NCI-H2029 (cell line): Measurements from ENCODE around the gene EIPR1.

Source experiments
- DNase-seq: peaks from one replicate; lab custom pipeline; 2025; lab: John Stamatoyannopoulos, UW

EIPR1 gene

GRCh38 chr2:3147651-3148530 lies 229.7 kb downstream of the EIPR1 start:
- DNase-seq: no peak

DNA sequence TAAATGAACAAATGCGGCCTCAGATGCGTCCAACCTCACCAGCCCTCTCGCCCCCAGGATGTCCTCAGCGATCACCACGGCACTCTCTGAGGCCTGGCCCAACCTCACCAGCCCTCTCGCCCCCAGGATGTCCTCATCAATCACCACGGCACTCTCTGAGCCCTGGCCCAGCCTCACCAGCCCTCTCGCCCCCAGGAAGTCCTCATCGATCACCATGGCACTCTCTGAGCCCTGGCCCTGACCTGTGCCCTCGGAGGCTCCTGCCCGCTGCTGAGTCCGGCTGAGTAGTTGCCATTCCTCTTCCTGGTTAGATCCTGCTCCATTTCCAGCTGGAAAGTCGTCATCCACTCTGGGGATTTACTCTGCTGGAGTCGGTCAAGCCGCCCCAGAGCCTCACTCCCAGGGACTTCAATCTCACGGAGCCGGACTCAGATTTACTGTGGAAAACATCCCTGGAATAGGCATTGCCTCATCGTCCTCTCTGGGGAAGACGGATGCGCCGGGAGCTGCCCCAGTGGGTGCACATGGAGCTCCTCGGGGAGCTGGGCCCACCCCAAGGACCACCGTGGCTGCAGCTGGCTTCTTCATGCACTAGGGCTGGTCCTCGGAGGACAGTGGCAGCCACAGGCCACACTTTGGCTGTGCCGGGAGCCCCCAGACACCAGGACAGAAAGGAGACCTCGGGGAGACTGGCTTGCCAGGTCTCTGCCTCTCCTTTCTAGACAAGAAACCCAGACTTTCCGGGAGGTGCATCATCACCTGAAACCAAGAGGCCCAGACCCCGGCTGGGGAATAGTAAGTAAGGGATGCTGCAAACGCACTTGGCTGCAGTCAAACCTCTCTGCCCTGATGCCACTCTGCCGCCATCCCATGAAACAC lies 230.6 kb downstream of the EIPR1 start:
- DNase-seq: no peak

DNA sequence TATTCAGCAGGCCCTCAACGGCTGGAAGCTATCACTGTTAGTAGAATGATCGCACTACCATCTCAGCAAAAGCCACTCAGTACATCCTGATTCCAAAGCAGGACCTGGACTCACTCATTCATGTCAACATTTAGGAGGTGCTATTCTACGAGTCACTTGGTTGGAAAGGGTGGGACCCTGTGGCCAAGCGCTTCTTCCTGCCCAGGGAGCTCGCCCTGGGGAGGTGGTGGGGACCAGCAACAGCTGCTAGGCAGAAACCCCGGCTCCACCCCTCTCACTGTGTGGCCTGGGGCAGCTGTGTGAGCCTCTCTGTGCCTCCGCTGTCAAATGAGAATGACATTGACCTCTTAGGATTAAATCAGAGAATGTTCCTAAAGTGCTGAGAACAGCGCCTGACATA lies 231.4 kb downstream of the EIPR1 start:
- no peak for DNase-seq

- no peak for DNase-seq
Observed at GRCh38 chr2:3145471-3146021, 232.1 kb downstream of the EIPR1 start.

- no peak for DNase-seq
Observed at GRCh38 chr2:3144856-3145255, 232.8 kb downstream of the EIPR1 start.

DNA sequence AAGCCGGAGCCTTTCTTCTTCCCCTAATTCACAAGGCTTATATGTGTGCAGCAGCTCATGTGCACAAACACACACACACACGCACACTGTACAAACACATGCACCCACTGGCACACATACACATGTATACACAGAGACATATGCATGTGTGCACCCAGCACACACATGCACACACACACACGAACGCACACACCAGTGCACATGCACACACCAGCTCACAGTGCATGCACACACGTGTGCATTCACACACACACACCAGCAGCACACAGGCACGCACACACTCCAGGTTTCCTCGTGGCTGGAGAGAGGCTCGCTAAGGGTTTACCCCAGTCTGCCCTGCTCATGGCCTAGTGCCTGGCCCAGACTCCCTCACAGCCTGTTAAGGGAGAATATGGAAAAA lies 234.0 kb downstream of the EIPR1 start:
- no peak for DNase-seq

DNA sequence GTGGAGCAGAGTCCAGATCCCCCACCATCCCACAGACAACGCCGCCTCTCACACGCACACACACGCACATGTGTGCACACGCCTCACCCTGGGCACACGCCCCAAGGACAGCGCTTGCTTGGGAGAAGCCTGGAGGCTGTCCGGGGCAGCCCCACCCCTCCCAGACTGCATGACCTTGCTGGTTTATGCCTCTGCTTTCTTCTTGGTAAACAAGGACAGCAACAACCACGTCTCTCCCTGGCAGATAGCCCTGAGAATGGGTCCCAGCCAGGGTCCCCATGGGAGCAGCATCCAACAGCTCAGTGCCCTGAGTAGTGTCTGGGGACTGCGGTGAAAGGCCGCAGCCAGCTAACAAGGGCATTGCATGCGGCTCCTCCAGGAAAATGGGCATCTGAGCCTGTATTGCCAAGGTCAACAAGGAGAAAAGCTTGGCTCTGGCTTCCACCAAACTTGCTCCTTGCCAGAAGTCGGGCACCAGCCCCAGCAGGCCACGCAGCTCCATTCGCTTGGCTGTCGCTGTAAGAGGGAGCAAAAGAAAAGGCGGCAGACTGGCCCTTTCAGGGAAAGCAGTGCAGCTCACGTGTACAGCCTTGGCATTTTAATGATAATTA lies 234.6 kb downstream of the EIPR1 start:
- no peak for DNase-seq

DNA sequence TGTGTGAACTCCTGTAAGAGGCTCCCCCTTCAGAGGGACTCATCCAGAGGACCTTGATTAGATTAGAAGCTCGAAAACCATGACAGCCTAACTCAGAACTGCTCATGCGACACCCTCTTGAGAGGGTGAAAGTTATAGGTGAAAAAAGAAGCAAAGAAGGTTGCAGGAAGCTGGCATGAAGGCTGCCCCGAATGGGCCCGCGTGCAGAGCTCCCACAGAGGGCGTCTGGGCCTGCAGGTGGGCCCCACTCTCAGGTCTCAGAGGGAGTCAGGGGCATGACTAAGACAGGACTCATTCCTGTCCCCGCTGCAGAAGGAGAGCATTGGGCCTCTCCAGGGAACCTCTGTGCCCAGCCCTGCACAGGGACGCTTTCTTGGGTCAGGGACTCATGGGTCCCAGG lies 235.4 kb downstream of the EIPR1 start:
- no peak for DNase-seq

DNA sequence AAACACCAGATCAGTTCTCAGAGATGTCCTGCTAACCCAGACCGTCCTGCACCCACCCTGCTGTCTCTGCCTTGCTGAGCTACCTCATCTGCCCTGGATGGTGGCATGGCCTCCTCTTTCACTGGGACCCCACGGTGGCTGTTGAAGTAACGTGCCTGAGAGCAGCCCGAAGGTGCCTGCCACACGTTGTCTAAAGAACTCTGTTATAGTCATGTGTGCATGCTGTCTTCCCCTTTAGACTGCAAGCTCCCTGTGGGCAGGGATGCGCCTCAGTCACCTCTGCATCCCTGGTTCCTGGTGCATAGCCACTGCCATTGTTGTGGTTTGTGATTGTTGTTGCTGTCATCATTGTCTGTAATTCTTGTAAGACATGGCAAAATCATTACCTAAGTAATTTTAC lies 235.9 kb downstream of the EIPR1 start:
- no peak for DNase-seq

DNA sequence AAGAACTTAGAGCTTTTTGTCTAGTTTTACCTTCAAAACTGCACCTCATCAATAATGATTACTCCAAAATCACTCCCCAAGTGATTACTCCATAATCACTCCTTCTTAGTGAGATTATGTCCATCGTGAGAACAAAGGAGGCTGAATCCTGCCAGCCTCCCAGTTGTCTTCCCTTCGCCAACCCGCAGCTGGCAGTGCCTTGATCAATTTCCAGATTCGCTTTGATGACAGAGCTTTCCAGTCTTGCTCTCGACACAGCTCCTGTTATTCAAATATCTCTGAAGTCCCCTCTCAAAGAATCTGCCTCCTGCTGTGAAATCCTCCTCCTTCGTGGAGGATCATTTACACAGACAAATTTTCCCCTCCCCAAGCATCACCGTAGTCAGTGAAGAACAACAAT lies 237.7 kb downstream of the EIPR1 start:
- no peak for DNase-seq
